ENCODE measurements around the gene CADPS. TPM values are rescaled to one million over a fixed set of nuclear protein-coding genes. Genes with fewer than 3 reads are reported as not detected.

CADPS gene
- total and polyA plus RNA-seq, 8 donors = 16.1 to 112 (median 26.0) TPM

- DNase-seq (no peak), FAIRE-seq (no peak), ATAC-seq (no peak)
- no peaks in the 10 kb centered on the region for H3K9me3 ChIP-seq
- WGBS, 2 donors = 82 to 84% methylated on average over 7 of the region's 7 CpGs
- H3K4me3 ChIP-seq = no peak overlapping the region
- no peak for TF ChIP-seq CTCF (IDR thresholded peaks at IDR 0.05)
- no peaks in the 10 kb centered on the region for H3K27me3 ChIP-seq
- H3K4me1 ChIP-seq = no peaks in the 10 kb centered on the region
- intact Hi-C loops (cut with DNase I) = no loop called here
- H3K36me3 ChIP-seq = no peaks in the 10 kb centered on the region
- no peak overlapping the region for H3K27ac ChIP-seq
Observed at GRCh38 chr3:62534326-62534725, 340.9 kb downstream of the CADPS start.

GRCh38 chr3:62532796-62533195, 342.4 kb downstream of the CADPS start:
- Histone ChIP-seq H3K9me3 (no peaks in the 10 kb centered on the region), H3K27me3 (no peaks in the 10 kb centered on the region), H3K27ac (no peak overlapping the region), H3K4me3 (no peak overlapping the region), H3K4me1 (no peaks in the 10 kb centered on the region), H3K36me3 (no peaks in the 10 kb centered on the region)
- no peak for TF ChIP-seq CTCF (IDR thresholded peaks at IDR 0.05)
- intact Hi-C loops (cut with DNase I) = no loop called here
- ATAC-seq (no peak), DNase-seq (no peak), FAIRE-seq (no peak)
- 70 to 84% methylated on average over 9 of the region's 9 CpGs for WGBS, 2 donors

GRCh38 chr3:62531981-62532380, 343.2 kb downstream of the CADPS start:
- intact Hi-C loops (cut with DNase I) = no loop called here

GRCh38 chr3:62531493-62531892, 343.7 kb downstream of the CADPS start:
- no peaks in the 10 kb centered on the region for H3K9me3 ChIP-seq
- H3K4me3 ChIP-seq = no peak overlapping the region
- intact Hi-C loops (cut with DNase I) = no loop called here
- H3K36me3 ChIP-seq = no peaks in the 10 kb centered on the region
- H3K27ac ChIP-seq = no peak overlapping the region
- FAIRE-seq (no peak), DNase-seq (no peak), ATAC-seq (no peak)
- TF ChIP-seq CTCF (IDR thresholded peaks at IDR 0.05) = no peak
- H3K4me1 ChIP-seq = no peaks in the 10 kb centered on the region
- no peaks in the 10 kb centered on the region for H3K27me3 ChIP-seq
- WGBS, 2 donors = 32 to 50% methylated on average over 2 of the region's 2 CpGs

More at GRCh38 chr3:62531981-62532380, 343.2 kb downstream of the CADPS start:
- H3K9me3 ChIP-seq = no peaks in the 10 kb centered on the region
- H3K27me3 ChIP-seq = no peaks in the 10 kb centered on the region
- no peak for ATAC-seq
- FAIRE-seq = no peak
- DNase-seq = no peak
- no peaks in the 10 kb centered on the region for H3K4me1 ChIP-seq
- no peaks in the 10 kb centered on the region for H3K36me3 ChIP-seq
- no peak overlapping the region for H3K27ac ChIP-seq
- H3K4me3 ChIP-seq = no peak overlapping the region
- no peak for TF ChIP-seq CTCF (IDR thresholded peaks at IDR 0.05)

GRCh38 chr3:62529230-62529629, 346.0 kb downstream of the CADPS start:
- intact Hi-C loops (cut with DNase I) = no loop called here
- WGBS, 2 donors = 62 to 64% methylated on average over 4 of the region's 4 CpGs
- Histone ChIP-seq H3K4me1 (no peaks in the 10 kb centered on the region), H3K36me3 (no peaks in the 10 kb centered on the region), H3K27me3 (no peaks in the 10 kb centered on the region), H3K4me3 (no peak overlapping the region), H3K27ac (no peak overlapping the region), H3K9me3 (no peaks in the 10 kb centered on the region)
- no peak for TF ChIP-seq CTCF (IDR thresholded peaks at IDR 0.05)
- ATAC-seq = no peak
- FAIRE-seq = no peak
- peak in 2 of 6 donors; percentile 8 to 19 for DNase-seq
